HG03045 (cell line): Measurements from ENCODE around the gene DGCR6L.
"Not testable (repeated sequence)": the region's sequence is repeated elsewhere in the genome, so short reads cannot be mapped to it uniquely, and the experiment has no call there.

Source experiments
- ATAC-seq: cut with Tn5 transposase; IDR thresholded peaks from one replicate; pipeline ENCODE4 v1.9.1; 2021; ENCODE audit warnings: mild to moderate bottlenecking, moderate library complexity; ENCODE audit not compliant: unreplicated experiment

DGCR6L gene

DNA sequence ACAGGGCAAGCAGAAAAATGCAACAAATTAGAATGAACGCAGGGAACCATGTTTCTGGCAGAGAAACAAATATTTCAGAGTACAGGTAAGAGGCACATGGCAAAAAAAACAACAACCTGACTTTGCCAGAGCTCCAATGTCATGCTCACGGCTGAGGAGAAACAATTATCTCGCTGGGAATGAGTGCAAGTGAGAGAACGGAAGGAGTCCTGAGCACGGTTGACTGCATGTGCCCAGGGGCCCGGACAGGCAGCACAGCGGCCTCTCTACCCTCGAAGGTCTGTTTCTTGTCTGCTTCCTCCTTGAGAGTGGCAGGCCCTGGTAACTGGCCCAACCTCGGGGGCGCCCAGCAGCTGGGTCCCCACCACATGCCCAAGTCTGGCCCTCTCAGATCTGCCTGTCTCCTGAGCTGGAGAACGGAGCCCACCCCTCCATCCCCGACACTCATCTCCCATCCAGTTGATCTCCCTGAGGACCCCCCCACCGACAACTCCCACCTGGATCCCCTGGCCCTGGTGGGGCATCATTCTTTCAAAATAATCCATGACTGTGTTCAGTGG is 27.1 kb downstream of the DGCR6L start:
- ATAC-seq = no peak

DNA sequence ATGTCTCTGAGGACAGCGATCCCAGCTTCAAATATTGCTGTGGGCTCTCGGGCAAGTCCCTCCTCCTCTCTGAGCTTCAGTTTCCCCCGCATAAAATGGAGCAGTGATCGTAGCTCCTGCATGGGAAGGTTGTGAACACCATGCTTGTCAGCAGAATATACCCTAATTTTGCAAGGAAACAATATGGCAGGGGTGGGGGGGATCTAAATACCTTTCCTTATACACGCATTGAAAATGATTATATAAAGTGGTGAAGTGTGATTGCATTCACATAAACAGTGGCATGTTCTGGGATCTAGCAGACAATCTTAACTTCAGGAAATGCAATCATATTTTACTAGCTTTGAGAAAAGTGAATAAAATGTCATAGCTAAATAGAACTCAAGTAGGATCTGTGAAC is 27.8 kb downstream of the DGCR6L start:
- ATAC-seq = no peak

DNA sequence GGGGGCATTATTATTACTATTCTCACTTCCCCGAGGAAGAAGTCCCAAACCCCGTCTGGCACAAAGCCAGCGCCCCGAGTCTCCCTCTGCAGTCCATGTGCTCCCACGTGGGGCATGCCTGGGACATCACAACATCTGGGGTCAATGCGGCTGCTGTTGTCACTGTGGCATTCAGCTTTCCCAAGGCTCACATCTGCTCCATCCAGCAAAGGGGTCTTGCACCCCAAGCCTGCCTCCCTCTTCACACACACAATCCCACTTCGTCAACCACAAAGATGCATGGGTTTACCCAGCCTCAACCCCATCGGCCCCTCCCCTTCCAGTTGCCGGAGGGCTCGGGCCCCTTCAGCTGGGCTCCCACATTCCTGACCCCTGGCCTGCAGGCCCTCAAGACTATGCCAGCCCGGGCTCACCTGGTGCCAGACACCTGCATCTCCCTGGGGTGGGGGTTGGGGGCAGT is 28.2 kb downstream of the DGCR6L start:
- ATAC-seq = no peak

DNA sequence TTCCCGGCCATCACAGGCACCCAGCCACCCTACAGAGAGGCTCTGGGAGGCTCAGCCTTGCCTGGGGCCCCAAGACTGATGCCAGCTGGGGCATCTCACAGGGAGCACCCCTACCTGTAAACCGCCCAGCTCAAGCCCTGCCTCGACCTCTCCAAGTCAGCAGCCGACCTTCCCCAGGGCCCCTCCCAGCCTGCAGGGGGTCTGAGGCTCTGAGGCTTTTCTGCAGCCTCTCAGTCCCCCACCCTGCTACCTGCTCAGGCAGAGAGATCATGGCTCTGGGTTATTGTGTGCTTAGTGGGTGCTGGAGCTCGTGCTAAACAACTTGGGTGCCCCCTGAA is 28.6 kb downstream of the DGCR6L start:
- ATAC-seq = no peak

DNA sequence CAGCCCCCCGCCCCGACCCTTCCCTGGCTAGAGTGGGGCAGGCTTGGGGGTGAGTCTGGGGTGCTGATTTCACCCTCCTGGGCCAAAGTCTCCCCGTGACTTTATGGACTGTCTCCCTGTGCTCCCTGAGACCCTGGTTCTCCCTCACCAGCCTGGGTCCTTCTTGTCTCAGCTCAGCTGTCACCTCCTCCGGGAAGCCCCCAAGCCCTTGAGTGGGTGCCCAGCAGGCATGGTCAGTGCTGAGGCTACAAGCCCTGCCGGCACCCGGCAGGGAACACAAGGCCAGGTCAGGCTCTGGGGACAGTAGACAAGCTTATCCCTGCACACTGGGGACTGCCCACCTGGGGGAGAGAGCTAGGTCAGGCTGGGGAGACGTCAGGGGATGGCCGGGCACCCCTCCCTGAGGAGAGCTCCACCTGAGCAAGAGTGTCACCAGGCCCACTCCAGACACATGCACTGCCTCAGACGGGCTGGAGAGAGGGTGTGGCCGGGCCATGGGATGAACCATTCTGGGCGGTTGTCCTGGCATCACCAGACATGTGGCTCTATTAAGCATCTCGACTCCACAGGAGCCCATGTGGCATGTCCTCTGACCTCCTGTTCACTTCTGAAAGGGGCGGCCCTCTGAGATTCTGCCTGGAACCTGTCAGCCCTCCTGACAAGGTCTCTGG is 29.1 kb downstream of the DGCR6L start:
- no peak for ATAC-seq

DNA sequence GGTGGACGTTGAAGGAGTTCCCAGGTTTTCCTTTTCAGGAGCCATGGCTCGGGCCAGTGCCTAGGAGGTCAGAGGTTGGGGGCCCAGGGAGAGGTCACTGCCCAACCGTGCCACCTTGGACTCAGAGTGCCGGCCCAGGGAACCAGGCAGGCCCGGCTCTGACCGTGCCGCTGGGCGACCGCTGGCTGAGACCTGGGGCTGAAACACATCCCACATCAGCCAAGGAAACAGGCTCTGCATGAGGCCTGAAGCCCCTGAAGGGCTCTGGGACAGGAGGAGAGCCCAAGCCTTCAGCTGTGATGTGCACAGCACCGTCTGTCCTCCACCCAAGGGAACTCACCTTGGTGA is 29.8 kb downstream of the DGCR6L start:
- ATAC-seq = no peak

DNA sequence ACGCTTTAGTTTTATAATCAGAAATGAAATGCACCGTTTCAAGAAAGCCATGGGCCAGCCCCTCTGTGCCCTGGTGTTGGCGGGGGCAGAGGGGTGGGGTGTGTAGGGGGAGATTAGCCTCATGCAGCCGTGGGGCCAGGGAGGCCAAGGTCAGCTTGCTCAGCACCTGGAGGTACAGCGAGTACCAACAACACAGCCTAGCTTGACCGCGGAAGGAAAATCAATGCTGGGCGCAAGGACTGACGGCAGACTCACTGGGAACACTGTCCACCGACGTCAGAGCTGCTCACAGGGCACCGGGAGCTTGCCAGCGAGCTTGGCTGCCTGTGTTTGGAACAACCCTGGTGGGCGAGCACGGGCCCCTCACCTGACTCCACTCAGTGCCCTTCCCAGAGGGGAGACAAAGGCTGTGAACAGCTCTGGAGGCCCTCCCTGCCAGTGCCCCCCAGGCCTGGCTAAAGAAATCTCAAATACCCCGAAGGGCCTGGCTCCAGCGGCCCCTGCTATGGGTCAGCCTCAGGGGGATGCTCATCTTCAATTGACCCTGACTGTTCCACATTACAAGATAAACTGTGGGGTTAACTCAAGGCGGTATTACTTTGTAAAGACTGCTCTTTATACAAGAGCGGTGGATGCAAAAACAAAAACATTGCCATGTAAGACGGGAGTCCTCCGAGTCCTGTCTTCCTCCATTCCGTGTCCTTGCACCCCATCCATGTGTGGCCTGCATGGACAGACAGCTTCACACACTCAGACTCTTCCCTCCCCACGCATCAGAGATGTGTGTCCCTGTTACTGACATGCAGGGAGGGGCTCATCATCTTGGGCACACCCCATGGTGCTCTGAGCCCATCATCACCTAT is 30.4 kb downstream of the DGCR6L start:
- not testable (repeated sequence) for ATAC-seq

DNA sequence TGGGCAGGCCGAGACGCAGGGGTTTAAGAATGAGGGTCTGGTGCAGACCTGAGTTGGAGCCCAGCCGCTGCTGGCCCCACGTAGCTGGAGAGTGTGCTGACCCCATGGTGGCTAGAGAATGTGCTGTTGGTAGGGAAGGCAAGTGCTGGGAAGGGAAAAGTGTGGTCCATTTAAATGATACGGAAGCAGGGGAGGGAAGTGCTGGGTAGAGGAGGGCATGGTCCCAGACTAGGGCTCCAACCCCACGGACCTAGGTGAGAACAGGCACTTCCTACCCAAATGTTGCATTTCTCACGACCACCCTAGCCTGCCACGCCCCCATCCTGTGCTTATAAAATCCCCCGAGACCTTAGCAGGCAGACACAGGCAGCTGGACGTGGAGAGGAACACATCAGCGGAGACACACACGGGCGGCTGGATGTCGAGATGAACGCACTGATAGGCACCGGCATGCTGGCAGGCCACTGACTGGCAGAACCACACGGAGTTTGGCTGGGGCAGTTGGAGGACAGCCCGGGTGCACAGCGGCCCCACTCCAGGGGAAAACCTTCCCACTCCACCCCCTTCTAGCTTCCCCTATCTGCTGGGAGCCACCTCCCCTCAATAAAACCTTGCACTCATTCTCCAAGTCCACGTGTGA is 33.0 kb downstream of the DGCR6L start:
- not testable (repeated sequence) for ATAC-seq

DNA sequence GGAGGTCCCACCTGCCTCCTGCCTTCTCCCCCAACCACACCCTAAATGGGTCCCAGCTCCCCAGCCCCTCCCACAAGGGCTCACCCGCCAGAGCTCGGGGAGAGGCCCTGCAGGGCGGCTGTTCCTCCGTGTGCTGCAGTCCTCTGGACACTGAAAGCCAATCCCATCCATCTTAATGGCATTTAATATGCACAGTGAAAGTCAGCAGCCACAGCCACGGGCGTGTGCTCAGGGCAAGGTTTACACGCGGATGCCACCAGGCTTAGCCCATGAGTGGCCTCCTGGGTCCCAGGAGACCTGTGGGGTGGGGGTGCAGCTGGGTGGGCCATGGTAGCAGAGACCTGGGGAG is 33.6 kb downstream of the DGCR6L start:
- not testable (repeated sequence) for ATAC-seq

DNA sequence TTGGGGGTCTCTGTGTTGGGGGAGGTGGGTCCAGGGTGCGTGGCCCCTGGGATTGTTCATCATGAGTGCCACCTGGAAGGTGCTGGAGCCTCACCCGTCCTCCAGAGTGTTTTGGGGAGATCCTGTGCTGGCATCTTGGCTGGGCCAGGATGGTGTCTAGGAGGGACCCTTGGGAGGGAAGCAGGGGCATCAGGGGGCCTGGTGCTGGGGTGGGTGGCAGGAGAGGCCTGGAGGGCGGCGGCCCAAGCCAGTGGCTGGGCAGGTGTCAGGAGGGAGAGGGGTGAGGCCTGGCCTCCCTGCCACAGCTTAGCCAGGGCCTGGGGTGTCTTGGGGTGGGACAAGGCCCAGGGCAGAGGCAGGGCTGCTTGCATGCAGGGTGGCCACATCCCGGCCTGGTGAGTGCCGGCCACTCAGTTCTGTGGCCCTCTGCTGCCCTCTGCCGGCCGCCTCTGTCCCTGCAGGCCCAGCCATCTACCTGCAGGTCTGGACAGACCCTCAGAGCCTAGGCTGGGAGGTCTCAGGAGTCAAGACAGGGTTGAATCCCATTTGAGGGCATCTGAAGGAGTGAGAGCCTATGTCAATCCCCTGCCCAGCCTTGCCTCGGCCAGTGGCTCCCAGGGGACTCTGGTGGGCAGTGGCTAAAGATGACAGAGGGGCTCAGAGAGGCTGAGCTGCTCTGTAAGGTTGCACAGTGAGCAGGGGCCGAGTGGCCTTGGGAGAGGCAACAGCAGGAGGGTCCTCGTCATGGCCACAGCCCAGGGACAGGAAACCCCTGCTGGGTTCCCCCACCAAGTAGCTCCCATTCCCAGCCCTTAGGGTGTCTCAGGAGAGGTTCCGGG is 34.2 kb downstream of the DGCR6L start:
- not testable (repeated sequence) for ATAC-seq

DNA sequence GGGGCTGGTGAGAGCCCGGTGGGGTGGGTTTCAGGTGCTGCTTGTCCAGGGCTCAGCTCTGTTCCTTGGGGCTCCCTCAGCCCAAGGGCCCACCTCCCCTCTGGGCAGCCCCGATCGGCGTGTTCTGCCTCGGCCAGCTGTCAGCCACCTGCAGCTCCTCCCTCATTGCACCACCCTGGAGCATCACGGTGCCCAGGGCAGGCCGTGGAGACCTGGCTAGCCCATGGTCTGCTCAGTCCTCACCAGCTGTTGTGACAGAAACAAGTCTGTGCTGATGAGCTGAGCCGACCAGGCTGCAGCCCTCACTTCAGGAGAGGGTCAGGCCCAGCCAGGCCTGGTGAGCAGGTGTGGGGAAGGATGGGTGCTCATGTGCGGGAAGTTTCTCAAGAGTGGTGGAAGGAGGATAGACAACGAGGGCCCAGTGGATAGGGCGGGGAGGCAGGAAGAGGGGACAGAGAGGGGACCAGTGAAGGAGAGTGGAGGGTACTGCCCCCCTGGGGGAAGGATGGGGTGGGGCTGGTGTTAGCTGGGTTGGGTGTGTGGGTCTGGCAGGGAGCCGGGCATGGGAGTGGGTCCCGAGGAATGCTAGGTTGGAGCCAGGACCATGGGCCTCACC is 35.3 kb downstream of the DGCR6L start:
- no peak for ATAC-seq

DNA sequence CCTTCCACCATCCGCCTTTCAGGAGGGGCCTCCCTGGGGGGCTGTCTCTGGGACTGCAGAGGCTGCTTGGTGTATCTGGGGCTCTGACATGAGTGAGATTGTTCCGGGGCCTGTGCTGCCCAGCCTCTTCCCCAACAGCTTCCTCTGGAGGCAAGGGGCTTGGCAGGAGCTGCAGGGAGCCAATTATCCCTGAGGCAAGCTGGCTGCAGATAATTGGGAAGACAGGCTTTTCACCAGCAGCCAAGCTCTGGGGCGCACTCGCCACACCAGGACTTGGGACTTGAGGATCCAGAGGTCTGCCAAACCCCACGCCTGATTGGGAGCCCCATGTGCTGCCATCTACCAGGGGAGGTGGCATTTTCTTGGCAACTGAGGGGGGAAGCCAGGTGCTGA is 36.2 kb downstream of the DGCR6L start:
- ATAC-seq = no peak

DNA sequence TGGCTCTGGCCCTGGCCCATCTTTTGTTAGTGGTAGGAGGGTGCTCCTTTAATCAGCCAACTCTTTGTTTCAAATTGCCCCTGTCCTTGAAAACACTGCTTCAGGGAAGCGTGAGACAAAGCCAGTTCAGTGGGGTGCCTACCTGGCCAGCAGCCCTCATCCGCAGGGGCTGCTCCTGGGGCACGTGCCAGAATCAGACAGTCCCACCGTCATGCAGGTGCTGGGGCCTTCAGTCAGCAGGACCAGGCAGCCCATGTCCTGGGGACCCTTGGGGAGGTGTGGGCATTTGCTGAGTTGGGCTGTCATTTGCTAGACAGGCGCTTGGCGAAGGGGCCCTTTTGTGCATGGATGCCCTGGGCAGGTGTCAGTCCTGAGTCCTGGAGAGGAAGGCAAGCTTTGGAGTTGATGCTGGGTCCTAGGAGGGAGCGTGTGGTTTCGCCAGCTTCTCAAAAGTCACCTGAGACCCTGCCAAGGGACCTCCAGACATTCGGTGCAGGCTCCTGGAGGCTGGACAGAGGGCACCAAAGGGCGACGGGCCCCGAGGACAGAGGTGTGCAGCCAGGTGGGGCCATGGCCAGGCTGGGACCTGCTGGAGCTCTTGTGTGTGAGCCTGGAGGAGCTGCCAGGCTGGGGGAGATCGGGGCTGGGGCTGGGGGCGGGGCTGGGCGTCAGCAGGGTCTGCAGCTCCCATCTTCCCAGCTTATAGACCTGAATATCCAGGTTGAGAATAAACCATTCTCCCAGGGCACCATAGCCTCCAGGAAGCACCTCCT is 36.8 kb downstream of the DGCR6L start:
- ATAC-seq = no peak

DNA sequence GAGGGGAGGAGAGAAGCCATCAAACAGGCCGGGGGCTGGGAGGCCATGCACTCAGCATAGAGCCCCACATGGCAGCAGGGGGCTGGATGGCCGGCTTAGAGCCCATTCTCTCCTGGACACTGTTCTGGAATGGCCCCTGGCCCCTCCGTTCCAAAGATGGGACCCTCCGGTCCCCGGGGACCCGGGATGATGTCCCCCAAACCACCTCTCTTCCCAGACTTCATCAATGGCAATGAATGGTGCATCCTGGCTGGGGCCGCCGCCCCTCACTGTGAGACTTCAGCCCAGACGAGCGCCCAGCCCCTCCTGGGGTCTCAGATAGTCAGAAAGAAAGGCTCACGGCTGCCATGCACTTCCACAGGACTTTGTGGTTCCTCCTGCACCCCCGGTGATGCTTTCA is 38.0 kb downstream of the DGCR6L start:
- no peak for ATAC-seq

DNA sequence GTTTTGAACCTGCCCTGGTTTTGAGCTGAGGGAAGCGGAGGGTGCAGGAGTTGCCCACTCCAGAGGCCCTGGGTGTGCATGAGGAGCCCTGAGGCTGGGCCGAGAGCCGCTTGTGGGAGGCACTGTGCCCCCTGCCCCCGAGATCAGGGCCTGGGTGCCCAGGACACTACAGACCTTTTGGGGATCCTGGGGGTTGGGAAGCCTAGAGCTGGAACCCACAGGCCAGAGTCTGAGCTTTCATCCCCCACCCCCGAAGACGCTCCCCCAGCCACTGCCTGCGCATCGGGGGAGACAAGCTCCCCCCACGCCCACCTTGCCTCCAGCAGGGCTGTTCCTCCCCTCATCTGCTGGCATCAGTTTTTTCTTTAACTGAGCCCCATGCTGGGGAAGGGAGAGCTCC is 38.4 kb downstream of the DGCR6L start:
- ATAC-seq = not testable (repeated sequence)

DNA sequence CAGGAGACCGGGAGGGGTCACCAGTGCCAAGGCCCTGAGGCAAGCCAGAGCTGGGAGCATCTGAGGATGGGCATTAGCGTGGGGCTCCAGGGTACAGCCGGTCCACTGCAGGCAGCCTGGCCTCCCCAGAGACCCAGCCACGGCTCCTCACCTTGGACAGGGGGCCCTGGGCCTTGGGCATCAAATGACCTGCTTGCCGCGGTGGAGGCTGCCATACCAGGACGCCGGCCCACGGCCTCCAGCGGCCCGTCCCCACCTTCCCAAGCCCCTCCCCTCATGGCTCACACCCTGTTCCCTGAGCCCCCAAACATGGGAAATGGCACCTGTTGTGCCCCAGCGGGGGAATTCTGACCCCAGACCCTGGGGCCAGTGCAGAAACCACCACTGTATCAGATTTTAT is 39.0 kb downstream of the DGCR6L start:
- ATAC-seq = no peak

DNA sequence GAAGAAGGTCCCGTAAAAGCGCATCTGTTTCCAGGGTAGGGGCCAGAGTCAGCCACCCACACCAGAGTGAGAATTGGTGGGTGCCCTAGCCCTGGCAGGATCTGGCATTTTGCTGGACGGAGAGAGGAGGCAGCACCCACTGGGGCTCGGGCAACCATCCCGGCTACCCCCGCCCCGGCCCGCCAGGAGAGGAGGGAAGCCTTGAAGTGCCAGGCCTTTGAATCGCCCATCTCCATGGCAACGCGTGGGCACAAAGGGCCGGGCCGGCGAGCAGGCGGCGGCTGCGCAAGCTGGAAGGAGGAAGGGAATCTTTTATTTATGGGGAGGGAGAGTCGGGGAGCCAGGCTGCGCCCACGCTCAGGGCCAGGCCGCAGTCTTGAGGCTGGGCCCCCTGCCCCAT is 39.7 kb downstream of the DGCR6L start:
- not testable (repeated sequence) for ATAC-seq

DNA sequence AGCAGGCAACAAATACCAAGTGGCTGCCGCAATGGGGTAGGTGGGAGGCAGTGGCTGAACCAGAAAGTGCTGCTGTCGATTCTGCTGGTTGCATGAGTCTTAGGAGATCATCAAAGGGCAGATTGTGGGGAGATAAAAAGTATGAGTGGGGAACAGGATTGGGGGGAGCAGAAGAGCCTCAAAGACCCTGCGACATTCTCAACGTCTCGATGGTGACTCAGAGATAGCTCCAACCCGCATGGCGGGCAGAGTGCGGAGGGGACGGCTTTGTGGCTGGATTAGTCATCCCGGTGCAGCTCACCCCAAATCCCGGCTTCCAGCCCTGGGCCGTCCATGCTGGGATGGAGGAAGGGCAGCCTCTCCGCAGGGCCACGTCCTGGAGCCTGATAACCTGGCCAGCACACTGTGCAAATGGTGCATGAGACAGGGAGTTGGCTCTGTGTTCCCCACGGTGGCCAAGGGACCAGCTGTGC is 40.2 kb downstream of the DGCR6L start:
- ATAC-seq = no peak

DNA sequence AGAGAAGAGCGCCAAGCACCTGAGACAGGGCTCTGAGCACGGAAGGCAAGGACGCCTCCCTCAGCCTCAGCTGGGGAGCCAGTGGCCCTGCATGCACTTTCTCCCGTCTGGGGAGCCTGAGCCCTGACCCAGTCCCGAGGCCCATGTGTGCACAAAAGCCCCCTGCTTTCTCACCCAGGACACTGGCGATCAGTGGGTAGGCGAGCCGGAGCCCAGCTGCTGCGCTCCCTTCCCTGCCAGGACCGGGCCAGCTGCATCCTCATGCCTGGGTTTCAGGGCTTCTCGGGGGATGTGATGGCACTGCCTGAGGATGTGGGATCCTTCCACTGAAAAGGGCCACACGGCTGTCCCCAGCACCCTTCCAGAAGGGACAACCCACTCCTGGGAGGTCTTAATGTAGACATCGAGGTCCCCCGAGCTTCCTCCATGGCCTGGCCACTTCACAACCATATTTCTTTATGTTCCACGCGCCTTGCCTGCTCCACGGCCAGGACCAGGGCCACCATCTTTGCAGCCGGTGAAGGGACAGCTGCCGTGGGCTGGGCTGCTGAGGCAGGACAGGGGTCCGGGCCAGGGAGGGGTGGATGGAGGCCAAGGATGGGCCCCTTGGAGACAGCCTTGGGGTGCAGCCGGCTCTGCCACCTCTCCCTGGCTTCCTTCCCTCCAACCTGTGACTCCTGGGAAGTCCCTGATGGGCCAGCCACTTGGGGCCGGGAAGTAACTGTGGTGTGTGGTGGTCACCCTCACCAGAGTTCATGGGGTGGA is 41.0 kb downstream of the DGCR6L start:
- not testable (repeated sequence) for ATAC-seq
